OCI-LY1 (cell line): Measurements from ENCODE around the gene RAD54L.

ENCODE experiments used
- H2AFZ ChIP-seq: fragments of 200-600 bp; sonication (generic), shearing (Covaris generic); 2 replicates; pipeline ENCODE4 v1.6.0; 2014; ENCODE audit warnings: antibody characterized with exemption, mild to moderate bottlenecking, low read length
- H3F3A ChIP-seq: fragments of 200-600 bp; sonication (generic), shearing (Covaris generic); 2 replicates; pipeline ENCODE4 v1.6.0; 2014; ENCODE audit warnings: mild to moderate bottlenecking, antibody characterized with exemption, low read length, moderate library complexity; ENCODE audit not compliant: insufficient read depth
- H3K27ac ChIP-seq: fragments of 200-600 bp; sonication (generic); 2 replicates; pipeline ENCODE4 v1.5.1; 2014; ENCODE audit warnings: low read length, mixed run types, mild to moderate bottlenecking, low read depth; ENCODE audit not compliant: poor library complexity, severe bottlenecking
- H3K27me3 ChIP-seq: fragments of 200-600 bp; sonication (generic); 2 replicates; pipeline ENCODE4 v1.6.0; 2014; ENCODE audit warnings: antibody characterized with exemption, mild to moderate bottlenecking, low read length, moderate library complexity; ENCODE audit not compliant: insufficient read depth
- H3K36me3 ChIP-seq: fragments of 200-600 bp; sonication (generic); 2 replicates; pipeline ENCODE4 v1.6.1; 2014; ENCODE audit warnings: mild to moderate bottlenecking, antibody characterized with exemption, low read length, moderate library complexity, mixed read lengths; ENCODE audit not compliant: insufficient read depth
- H3K4me1 ChIP-seq: fragments of 200-600 bp; sonication (generic); 2 replicates; pipeline ENCODE4 v1.5.1; 2014; ENCODE audit warnings: mild to moderate bottlenecking, low read length, moderate library complexity; ENCODE audit not compliant: insufficient read depth, severe bottlenecking
- H3K4me2 ChIP-seq: fragments of 200-600 bp; sonication (generic), shearing (Covaris generic); 2 replicates; pipeline ENCODE4 v1.6.1; 2014; ENCODE audit warnings: low read length
- H3K4me3 ChIP-seq: fragments of 200-600 bp; sonication (generic); 2 replicates; pipeline ENCODE4 v1.5.1; 2014; ENCODE audit warnings: low read length, low read depth, mild to moderate bottlenecking, mixed read lengths; ENCODE audit not compliant: poor library complexity, severe bottlenecking
- H3K79me2 ChIP-seq: fragments of 200-600 bp; shearing (Covaris generic); 2 replicates; pipeline ENCODE4 v1.6.1; 2016; ENCODE audit warnings: mixed run types, low read length, mixed read lengths; ENCODE audit not compliant: insufficient read depth
- H3K9ac ChIP-seq: fragments of 200-600 bp; sonication (generic), shearing (Covaris generic); 2 replicates; pipeline ENCODE4 v1.6.1; 2014; ENCODE audit warnings: mild to moderate bottlenecking, low read length, mixed read lengths
- H3K9me2 ChIP-seq: fragments of 200-600 bp; sonication (generic), shearing (Covaris generic); 2 replicates; pipeline ENCODE4 v1.6.1; 2014; ENCODE audit warnings: low read depth, mild to moderate bottlenecking, low read length, mixed read lengths
- H3K9me3 ChIP-seq: fragments of 200-600 bp; shearing (Covaris generic); 2 replicates; pipeline ENCODE4 v1.6.1; 2014; ENCODE audit warnings: low read length, mixed read lengths
- H4K20me1 ChIP-seq: fragments of 200-600 bp; sonication (generic), shearing (Covaris generic); 2 replicates; pipeline ENCODE4 v1.6.0; 2016; ENCODE audit warnings: mild to moderate bottlenecking, low read length; ENCODE audit not compliant: insufficient read depth
- EZH2 ChIP-seq: fragments of 200-600 bp; sonication (generic), shearing (Covaris generic); IDR thresholded peaks from 2 replicates; pipeline ENCODE4 v1.8.0; 2017; ENCODE audit warnings: borderline replicate concordance, mixed run types, mild to moderate bottlenecking, antibody characterized with exemption, low read length, moderate library complexity, mixed read lengths
- TF ChIP-seq, protein P1 (sequence below): fragments of 200-600 bp; sonication (generic), shearing (Covaris generic); IDR thresholded peaks from 2 replicates; pipeline ENCODE4 v1.5.1; 2017; ENCODE audit warnings: mild to moderate bottlenecking, antibody characterized with exemption, low read length, moderate library complexity, mixed read lengths

Gene RAD54L

DNA sequence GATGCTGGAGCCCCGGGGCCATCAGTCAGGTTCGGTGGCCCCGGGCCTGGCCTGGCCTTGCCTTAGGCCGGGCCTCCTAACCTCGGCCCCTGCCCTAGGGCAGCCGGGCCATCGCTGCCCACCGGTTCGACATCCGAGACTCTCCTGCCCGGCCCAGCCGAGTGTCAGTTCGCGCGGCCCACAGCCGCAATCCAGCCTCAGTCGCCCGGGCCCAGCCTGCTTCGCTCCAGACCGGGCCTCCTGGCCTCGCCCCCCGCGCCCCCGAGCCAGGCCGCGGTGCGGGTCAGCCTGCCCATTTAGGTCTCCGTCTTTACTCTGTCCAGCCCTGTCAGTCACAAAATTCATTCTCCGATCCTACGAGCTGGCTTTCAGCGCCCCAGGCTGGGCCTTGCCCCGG lies 55.1 kb downstream of the RAD54L start:
- Histone ChIP-seq H2AFZ (0 out of 2 replicates have a peak overlapping the region, but pooled peaks have one; percentile 16), H3K36me3 (peaks cover 13% of the 10 kb centered on the region; the same call in 1 of the 2 replicates), H3K27ac (no peak overlapping the region), H3F3A (no peaks in the 10 kb centered on the region), H3K9me2 (no peaks in the 10 kb centered on the region), H3K4me2 (peak overlapping the region; percentile 87), H3K4me3 (peak overlapping the region; percentile 98), H3K9me3 (no peaks in the 10 kb centered on the region), H3K4me1 (peaks cover 30% of the 10 kb centered on the region), H3K9ac (peak overlapping the region; percentile 99), H3K27me3 (no peaks in the 10 kb centered on the region), H4K20me1 (no peaks in the 10 kb centered on the region), H3K79me2 (peaks cover 40% of the 10 kb centered on the region)
- TF ChIP-seq, protein P1, sequence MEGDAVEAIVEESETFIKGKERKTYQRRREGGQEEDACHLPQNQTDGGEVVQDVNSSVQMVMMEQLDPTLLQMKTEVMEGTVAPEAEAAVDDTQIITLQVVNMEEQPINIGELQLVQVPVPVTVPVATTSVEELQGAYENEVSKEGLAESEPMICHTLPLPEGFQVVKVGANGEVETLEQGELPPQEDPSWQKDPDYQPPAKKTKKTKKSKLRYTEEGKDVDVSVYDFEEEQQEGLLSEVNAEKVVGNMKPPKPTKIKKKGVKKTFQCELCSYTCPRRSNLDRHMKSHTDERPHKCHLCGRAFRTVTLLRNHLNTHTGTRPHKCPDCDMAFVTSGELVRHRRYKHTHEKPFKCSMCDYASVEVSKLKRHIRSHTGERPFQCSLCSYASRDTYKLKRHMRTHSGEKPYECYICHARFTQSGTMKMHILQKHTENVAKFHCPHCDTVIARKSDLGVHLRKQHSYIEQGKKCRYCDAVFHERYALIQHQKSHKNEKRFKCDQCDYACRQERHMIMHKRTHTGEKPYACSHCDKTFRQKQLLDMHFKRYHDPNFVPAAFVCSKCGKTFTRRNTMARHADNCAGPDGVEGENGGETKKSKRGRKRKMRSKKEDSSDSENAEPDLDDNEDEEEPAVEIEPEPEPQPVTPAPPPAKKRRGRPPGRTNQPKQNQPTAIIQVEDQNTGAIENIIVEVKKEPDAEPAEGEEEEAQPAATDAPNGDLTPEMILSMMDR, result no peak
- TF ChIP-seq EZH2, result no peak

DNA sequence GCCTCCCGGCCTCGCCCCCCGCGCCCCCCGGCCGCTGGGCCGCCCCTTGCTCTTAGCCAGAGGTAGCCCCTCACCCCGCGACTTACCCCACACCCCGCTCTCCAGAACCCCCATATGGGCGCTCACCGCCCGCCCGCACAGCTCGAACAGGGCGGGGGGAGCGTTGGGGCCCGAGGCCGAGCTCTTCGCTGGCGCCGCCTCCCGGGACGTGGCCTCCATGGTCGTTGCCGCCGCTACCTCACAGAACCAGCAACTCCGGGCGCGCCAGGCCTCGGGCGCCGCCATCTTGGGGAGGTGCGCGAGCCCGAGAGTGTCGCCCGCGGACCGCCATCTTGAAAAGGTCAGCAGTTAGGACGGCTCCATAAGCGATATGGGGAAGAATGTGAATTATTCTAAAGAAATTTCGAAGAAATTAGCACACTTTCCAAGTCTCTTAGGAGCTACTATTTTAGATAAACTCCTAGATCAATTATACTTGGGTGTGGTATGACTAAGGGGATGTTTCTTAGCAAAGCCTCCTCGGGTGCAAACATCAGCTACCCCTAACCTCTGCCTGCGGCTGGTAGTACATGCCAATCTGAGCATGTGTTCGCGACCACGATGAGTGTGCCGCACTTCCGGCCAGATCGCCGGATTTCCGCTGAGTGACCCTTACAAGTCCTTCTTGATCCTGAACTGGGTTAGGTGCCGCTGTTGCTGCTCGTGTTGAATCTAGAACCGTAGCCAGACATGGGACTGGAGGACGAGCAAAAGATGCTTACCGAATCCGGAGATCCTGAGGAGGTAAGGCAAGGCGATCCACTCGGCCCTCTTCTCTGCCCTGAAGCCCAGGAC lies 55.7 kb downstream of the RAD54L start, which contains the start of the genes LRRC41 and UQCRH:
TSS of gene LRRC41 (minus strand) at position 579 of the 834 bp plus-strand sequence. CDS start at position 285, 294 bp downstream.
TSS of gene UQCRH (plus strand) at position 661 of the 834 bp plus-strand sequence. CDS start at position 730, 69 bp downstream.
- no peaks in the 10 kb centered on the region for H3F3A ChIP-seq
- peaks cover 36% of the 10 kb centered on the region for H3K4me1 ChIP-seq
- peak within 1 kb of the TSS; percentile 99 for H3K9ac ChIP-seq
- TF ChIP-seq, protein P1, result peak; percentile 14; the same call in 1 of the 2 replicates
- no peak for TF ChIP-seq EZH2
- no peaks in the 10 kb centered on the region for H3K9me3 ChIP-seq
- peaks cover 46% of the 10 kb centered on the region for H3K79me2 ChIP-seq
- peak within 1 kb of the TSS; percentile 87 for H3K4me2 ChIP-seq
- H3K27me3 ChIP-seq, result no peaks in the 10 kb centered on the region
- H3K36me3 ChIP-seq, result peaks cover 14% of the 10 kb centered on the region; the same call in 1 of the 2 replicates
- H2AFZ ChIP-seq, result 0 out of 2 replicates have a peak within 1 kb of the TSS, but pooled peaks have one; percentile 16
- H3K4me3 ChIP-seq, result peak within 1 kb of the TSS; percentile 98
- no peaks in the 10 kb centered on the region for H4K20me1 ChIP-seq
- no peaks in the 10 kb centered on the region for H3K9me2 ChIP-seq
- H3K27ac ChIP-seq, result peak within 1 kb of the TSS; percentile 87

DNA sequence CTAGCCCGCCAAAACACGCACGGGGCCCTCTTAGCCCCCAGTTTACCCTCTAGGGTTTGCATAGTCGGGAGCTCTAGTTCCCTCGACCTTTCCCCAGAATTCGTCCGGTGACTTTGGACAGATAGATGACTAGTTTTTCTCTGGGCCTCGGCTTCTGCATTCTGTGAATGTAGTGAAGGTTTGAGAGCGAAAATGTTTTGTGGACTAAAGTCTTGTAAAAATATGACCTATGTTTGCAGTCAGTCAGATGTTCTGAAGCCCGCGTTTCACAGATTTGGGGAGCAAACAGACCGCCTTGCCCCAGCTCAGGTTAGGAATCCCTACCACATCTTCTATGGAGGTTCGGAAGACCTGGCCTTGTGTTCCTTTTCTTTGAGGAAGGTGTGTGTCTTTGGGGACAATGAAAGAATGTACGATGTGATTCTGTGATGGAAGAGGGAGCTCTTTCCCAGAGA lies 56.3 kb downstream of the RAD54L start:
- peak overlapping the region; percentile 87 for H3K4me2 ChIP-seq
- H3K27me3 ChIP-seq, result no peaks in the 10 kb centered on the region
- no peak overlapping the region for H2AFZ ChIP-seq
- H3K27ac ChIP-seq, result peak overlapping the region; percentile 87
- H3K79me2 ChIP-seq, result peaks cover 53% of the 10 kb centered on the region
- no peaks in the 10 kb centered on the region for H3K9me2 ChIP-seq
- H3K36me3 ChIP-seq, result peaks cover 21% of the 10 kb centered on the region; the same call in 1 of the 2 replicates
- no peak for TF ChIP-seq EZH2
- TF ChIP-seq, protein P1, result no peak
- no peaks in the 10 kb centered on the region for H4K20me1 ChIP-seq
- peak overlapping the region; percentile 99 for H3K9ac ChIP-seq
- H3K4me1 ChIP-seq, result peaks cover 38% of the 10 kb centered on the region
- H3F3A ChIP-seq, result no peaks in the 10 kb centered on the region
- H3K4me3 ChIP-seq, result peak overlapping the region; percentile 98
- no peaks in the 10 kb centered on the region for H3K9me3 ChIP-seq
